ENCODE results near the gene AKNAD1.

DNA sequence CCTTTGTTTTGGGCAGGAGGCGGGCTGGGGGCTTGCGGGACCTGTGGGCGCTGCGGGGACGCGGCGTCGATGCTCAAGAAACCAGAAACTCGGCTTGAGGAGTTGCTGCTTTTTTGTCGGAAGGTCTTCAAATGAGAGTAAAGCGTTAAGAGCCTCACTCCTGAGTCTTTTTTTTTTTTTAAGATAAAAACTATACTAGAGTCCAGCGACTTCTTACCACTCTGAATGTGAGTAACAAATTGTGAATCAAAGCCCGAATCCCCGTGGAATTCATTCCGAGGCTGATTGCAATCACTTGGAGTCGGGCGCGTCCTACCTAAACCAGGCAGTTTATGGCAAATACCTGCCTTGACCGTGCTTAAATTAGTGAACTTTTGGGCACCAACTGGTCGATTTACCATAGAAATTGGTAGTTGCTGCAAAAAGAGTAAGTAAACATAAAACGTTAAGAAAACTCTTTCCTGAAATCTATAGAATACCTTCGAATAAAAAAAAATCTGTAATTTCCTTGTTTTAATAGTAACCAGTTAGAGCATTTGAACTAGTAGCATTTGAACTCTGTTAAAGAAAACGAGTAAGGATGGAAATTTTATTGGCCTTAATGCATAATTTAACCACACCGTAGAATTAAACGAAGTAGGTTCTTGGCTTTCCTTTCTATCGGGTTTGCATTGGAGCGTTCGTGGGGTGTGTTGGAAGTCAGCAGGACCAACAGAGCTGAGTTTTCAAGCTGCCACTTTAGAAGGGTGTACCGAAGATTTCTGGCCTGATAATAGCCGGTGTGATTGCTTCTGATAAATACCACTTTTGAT lies 20.7 kb upstream of the AKNAD1 start:
- TF ChIP-seq, protein P1, sequence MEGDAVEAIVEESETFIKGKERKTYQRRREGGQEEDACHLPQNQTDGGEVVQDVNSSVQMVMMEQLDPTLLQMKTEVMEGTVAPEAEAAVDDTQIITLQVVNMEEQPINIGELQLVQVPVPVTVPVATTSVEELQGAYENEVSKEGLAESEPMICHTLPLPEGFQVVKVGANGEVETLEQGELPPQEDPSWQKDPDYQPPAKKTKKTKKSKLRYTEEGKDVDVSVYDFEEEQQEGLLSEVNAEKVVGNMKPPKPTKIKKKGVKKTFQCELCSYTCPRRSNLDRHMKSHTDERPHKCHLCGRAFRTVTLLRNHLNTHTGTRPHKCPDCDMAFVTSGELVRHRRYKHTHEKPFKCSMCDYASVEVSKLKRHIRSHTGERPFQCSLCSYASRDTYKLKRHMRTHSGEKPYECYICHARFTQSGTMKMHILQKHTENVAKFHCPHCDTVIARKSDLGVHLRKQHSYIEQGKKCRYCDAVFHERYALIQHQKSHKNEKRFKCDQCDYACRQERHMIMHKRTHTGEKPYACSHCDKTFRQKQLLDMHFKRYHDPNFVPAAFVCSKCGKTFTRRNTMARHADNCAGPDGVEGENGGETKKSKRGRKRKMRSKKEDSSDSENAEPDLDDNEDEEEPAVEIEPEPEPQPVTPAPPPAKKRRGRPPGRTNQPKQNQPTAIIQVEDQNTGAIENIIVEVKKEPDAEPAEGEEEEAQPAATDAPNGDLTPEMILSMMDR (tag by site-specific recombination; IDR thresholded peaks at IDR 0.05): no peak
- no peak for TF ChIP-seq ZNF837 (tag by site-specific recombination; IDR thresholded peaks at IDR 0.05)
- TF ChIP-seq HIC1 (tag by site-specific recombination; IDR thresholded peaks at IDR 0.05): no peak
- no peak for TF ChIP-seq ZNF555 (tag by site-specific recombination; conservative IDR thresholded peaks at IDR 0.05)
- no peak for TF ChIP-seq ZNF660 (tag by site-specific recombination; IDR thresholded peaks at IDR 0.05)
- TF ChIP-seq ZNF747 (tag by site-specific recombination; IDR thresholded peaks at IDR 0.05): no peak
